Common myeloid progenitor, CD34-positive (primary cell): ENCODE results near the gene ARHGEF28.
A peak's percentile ranks its signal among the peaks of the same experiment; 100 is the strongest.

Experiments used
- CTCF ChIA-PET: fragments of 350-600 bp; sonication (Branson Sonifier 250); formaldehyde crosslinking; loops from one replicate; lab custom pipeline; 2021; ENCODE audit warnings: antibody characterized with exemption; lab: Charles Lee
- POLR2A ChIA-PET: fragments of 350-600 bp; sonication (Branson Sonifier 250); formaldehyde crosslinking; loops from one replicate; lab custom pipeline; 2021; ENCODE audit warnings: antibody characterized with exemption; lab: Charles Lee
- DNase-seq, 3 donors: peaks; one replicate each; pipeline versions ENCODE4 v3.0.0 to v3.0.0-alpha.2; 2013
- H3K27ac ChIP-seq, 2 experiments: 1 replicate in 1 of 2; 2 replicates in 1 of 2; pipeline ENCODE4 v1.7.0; 2013; ENCODE audit warnings: inconsistent platforms in 2 of 2, low read length in 2 of 2, mild to moderate bottlenecking in 2 of 2, low read depth in 1 of 2, moderate library complexity in 1 of 2; ENCODE audit not compliant: severe bottlenecking in 2 of 2, insufficient read depth in 1 of 2, poor library complexity in 1 of 2
- H3K27me3 ChIP-seq, 5 experiments: replicated peaks in 2 of 5; 1 replicate in 3 of 5; 2 replicates in 2 of 5; pipeline versions ENCODE4 v1.6.1 to v1.7.0; 2013; ENCODE audit warnings: low read length in 4 of 5, mild to moderate bottlenecking in 2 of 5, moderate library complexity in 2 of 5, inconsistent platforms in 1 of 5; ENCODE audit not compliant: insufficient read depth in 5 of 5, control insufficient read depth in 4 of 5
- H3K36me3 ChIP-seq, 4 experiments: 1 replicate in 2 of 4; 2 replicates in 2 of 4; pipeline versions ENCODE4 v1.6.1 to v1.7.0; 2013; ENCODE audit warnings: low read length in 3 of 4, control low read depth in 1 of 4, mild to moderate bottlenecking in 1 of 4; ENCODE audit not compliant: control insufficient read depth in 4 of 4, insufficient read depth in 4 of 4
- H3K4me1 ChIP-seq, 4 experiments: 1 replicate in 3 of 4; 2 replicates in 1 of 4; pipeline versions ENCODE4 v1.6.1 to v1.7.1; 2013; ENCODE audit warnings: low read length in 3 of 4, mild to moderate bottlenecking in 3 of 4, control low read depth in 1 of 4, inconsistent platforms in 1 of 4, moderate library complexity in 1 of 4; ENCODE audit not compliant: control insufficient read depth in 4 of 4, insufficient read depth in 4 of 4; ENCODE audit errors: control extremely low read depth in 1 of 4
- H3K4me3 ChIP-seq, 7 experiments: 1 replicate in 4 of 7; 2 replicates in 3 of 7; pipeline versions ENCODE4 v1.5.1 to v1.7.0; 2013; ENCODE audit warnings: mild to moderate bottlenecking in 7 of 7, low read length in 6 of 7, moderate library complexity in 6 of 7, inconsistent platforms in 2 of 7, low read depth in 2 of 7, control low read depth in 1 of 7; ENCODE audit not compliant: insufficient read depth in 4 of 7, control insufficient read depth in 1 of 7; ENCODE audit errors: extremely low read depth in 1 of 7
- H3K9me3 ChIP-seq, 5 experiments: 1 replicate in 4 of 5; 2 replicates in 1 of 5; pipeline versions ENCODE4 v1.6.1 to v1.7.1; 2013; ENCODE audit warnings: low read length in 4 of 5, mild to moderate bottlenecking in 2 of 5, inconsistent platforms in 1 of 5, low read depth in 1 of 5, moderate library complexity in 1 of 5; ENCODE audit not compliant: control insufficient read depth in 4 of 5, insufficient read depth in 2 of 5; ENCODE audit errors: control extremely low read depth in 1 of 5
- WGBS: methylation state at CpG from one replicate; pipeline ENCODE4 v1.1.5; 2013; ENCODE audit not compliant: insufficient coverage; 5-methylcytosine and 5-hydroxymethylcytosine counted together

Gene ARHGEF28

GRCh38 chr5:73623060-73623459, 2.9 kb upstream of the ARHGEF28 start:
- H3K27me3 ChIP-seq, result peaks cover 0 to 14% (median 7%) of the 10 kb centered on the region in 5 experiments
- no peaks in the 10 kb centered on the region for H3K36me3 ChIP-seq
- H3K4me3 ChIP-seq, result no peak overlapping the region
- CTCF ChIA-PET, result no interaction called here
- no peaks in the 10 kb centered on the region for H3K9me3 ChIP-seq
- WGBS, result no CpG with 5 or more reads among the region's 2 CpGs
- H3K27ac ChIP-seq, result no peak overlapping the region
- DNase-seq, result no peak
- POLR2A ChIA-PET, result no interaction called here
- peaks cover 3 to 17% (median 13%) of the 10 kb centered on the region in 4 experiments for H3K4me1 ChIP-seq

DNA sequence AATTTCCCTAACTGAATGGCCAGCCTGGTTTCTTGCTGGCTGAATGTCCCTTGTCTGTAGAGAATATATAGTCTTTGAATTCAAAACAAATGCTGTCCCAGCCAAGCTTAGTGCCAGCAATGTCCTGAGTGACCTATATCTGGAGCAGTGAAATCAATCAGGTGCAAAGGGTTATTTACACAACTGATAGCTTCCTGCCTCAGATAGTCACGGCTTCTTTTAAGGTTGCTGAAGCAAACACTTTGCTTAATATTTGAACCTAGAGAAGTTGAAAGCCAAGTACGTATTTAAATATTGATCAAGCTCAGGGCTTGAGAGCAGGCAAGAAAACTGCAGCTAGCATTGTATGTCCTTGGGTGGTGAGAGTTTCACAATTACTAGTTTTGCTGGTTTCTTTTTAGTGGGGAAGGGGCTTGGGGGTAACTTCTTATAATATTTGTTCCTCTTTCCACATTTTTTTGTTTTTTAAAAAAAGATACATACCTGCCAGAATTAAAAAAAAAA, 2.0 kb upstream of the ARHGEF28 start:
- ChIA-PET POLR2A (no interaction called here), CTCF (interaction anchor here (0.8 to 1.5 kb wide), 2 partner anchors 9 to 69 kb away, joined by 4 read pairs; no protein-coding TSS in a partner anchor)
- Histone ChIP-seq H3K9me3 (no peaks in the 10 kb centered on the region), H3K4me1 (peaks cover 3 to 17% (median 13%) of the 10 kb centered on the region in 4 experiments), H3K4me3 (no peak overlapping the region), H3K36me3 (no peaks in the 10 kb centered on the region), H3K27me3 (peaks cover 0 to 19% (median 10%) of the 10 kb centered on the region in 5 experiments), H3K27ac (no peak overlapping the region)
- 100% methylated on average over 1 of the region's 2 CpGs for WGBS
- DNase-seq, result no peak

- WGBS, result 100% methylated on average over 3 of the region's 6 CpGs
- CTCF ChIA-PET, result interaction anchor here (0.9 to 1.5 kb wide), 4 partner anchors 8 to 168 kb away, joined by 3 to 5 read pairs (median 4); no protein-coding TSS in a partner anchor
- POLR2A ChIA-PET, result no interaction called here
These were observed 1.1 kb upstream of the ARHGEF28 start for GRCh38 chr5:73624888-73625287.

GRCh38 chr5:73625372-73625943, 538 bp upstream of the ARHGEF28 start:
- peak; percentile 22 to 55 (median 47) for DNase-seq
- POLR2A ChIA-PET, result interaction anchor here (1.2 kb wide), 1 partner anchor 34 kb away, joined by 4 read pairs; no protein-coding TSS in a partner anchor
- no peaks in the 10 kb centered on the region for H3K36me3 ChIP-seq
- H3K27me3 ChIP-seq, result peaks cover 0 to 23% (median 12%) of the 10 kb centered on the region in 5 experiments
- no peaks in the 10 kb centered on the region for H3K9me3 ChIP-seq
- WGBS, result 0% methylated on average over 30 of the region's 33 CpGs
- peaks cover 3 to 17% (median 13%) of the 10 kb centered on the region in 4 experiments for H3K4me1 ChIP-seq
- CTCF ChIA-PET, result interaction anchor here (0.8 to 1.5 kb wide), 7 partner anchors 13 to 168 kb away, joined by 3 to 5 read pairs (median 3); no protein-coding TSS in a partner anchor
- H3K4me3 ChIP-seq, result peak overlapping the region; percentile 27 to 82 (median 67)
- no peak overlapping the region for H3K27ac ChIP-seq

More at GRCh38 chr5:73624888-73625287, 1.1 kb upstream of the ARHGEF28 start:
- peak overlapping the region in 2 of 7 experiments; percentile 73 to 82 for H3K4me3 ChIP-seq
- no peaks in the 10 kb centered on the region for H3K36me3 ChIP-seq
- no peaks in the 10 kb centered on the region for H3K9me3 ChIP-seq
- H3K27ac ChIP-seq, result no peak overlapping the region
- H3K4me1 ChIP-seq, result peaks cover 3 to 17% (median 13%) of the 10 kb centered on the region in 4 experiments
- H3K27me3 ChIP-seq, result peaks cover 0 to 22% (median 12%) of the 10 kb centered on the region in 5 experiments
- no peak for DNase-seq

GRCh38 chr5:73626814-73627313, 868 bp downstream of the ARHGEF28 start:
- peaks cover 0 to 28% (median 15%) of the 10 kb centered on the region in 5 experiments for H3K27me3 ChIP-seq
- no peak overlapping the region for H3K27ac ChIP-seq
- WGBS, result 87% methylated on average over 13 of the region's 14 CpGs
- POLR2A ChIA-PET, result no interaction called here
- DNase-seq, result no peak
- peak overlapping the region in 6 of 7 experiments; percentile 57 to 82 (median 69) for H3K4me3 ChIP-seq
- H3K36me3 ChIP-seq, result no peaks in the 10 kb centered on the region
- CTCF ChIA-PET, result interaction anchor here (1.1 to 1.3 kb wide), 2 partner anchors 12 to 36 kb away, joined by 3 to 5 read pairs; no protein-coding TSS in a partner anchor
- H3K4me1 ChIP-seq, result peaks cover 3 to 17% (median 13%) of the 10 kb centered on the region in 4 experiments
- no peaks in the 10 kb centered on the region for H3K9me3 ChIP-seq

DNA sequence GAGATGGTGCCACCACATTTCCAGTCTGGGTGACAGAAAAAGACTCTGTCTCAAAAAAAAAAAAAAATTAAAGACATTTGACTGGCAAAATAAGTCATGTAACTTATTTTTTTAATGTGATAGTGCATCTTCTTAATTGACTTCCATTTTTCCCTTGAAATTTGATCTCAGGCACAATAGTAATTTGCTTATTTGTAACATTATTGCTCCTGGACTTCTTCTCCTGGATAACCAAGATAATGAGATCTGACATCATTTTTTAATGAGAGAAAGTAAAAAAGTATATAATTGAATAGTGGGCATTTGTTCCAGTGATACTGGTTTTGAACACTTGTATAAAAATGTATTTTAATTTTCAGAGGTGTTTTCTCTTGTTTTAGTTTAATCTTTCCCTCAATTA, 3.5 kb downstream of the ARHGEF28 start:
- peaks cover 0 to 1% (median 0%) of the 10 kb centered on the region in 5 experiments for H3K9me3 ChIP-seq
- H3K4me1 ChIP-seq, result peaks cover 3 to 17% (median 13%) of the 10 kb centered on the region in 4 experiments
- no peak overlapping the region for H3K27ac ChIP-seq
- no peaks in the 10 kb centered on the region for H3K36me3 ChIP-seq
- DNase-seq, result no peak
- peaks cover 0 to 30% (median 15%) of the 10 kb centered on the region in 5 experiments for H3K27me3 ChIP-seq
- ChIA-PET POLR2A (no interaction called here), CTCF (interaction anchor here (1.3 kb wide), 1 partner anchor 32 kb away, joined by 3 read pairs; no protein-coding TSS in a partner anchor)
- H3K4me3 ChIP-seq, result no peak overlapping the region

GRCh38 chr5:73630765-73631164, 4.8 kb downstream of the ARHGEF28 start:
- ChIA-PET POLR2A (no interaction called here), CTCF (interaction anchor here (1.3 kb wide), 1 partner anchor 33 kb away, joined by 3 read pairs; no protein-coding TSS in a partner anchor)
- H3K36me3 ChIP-seq, result no peaks in the 10 kb centered on the region
- peaks cover 0 to 1% (median 0%) of the 10 kb centered on the region in 5 experiments for H3K9me3 ChIP-seq
- H3K27ac ChIP-seq, result no peak overlapping the region
- no peak overlapping the region for H3K4me3 ChIP-seq
- peaks cover 0 to 30% (median 15%) of the 10 kb centered on the region in 5 experiments for H3K27me3 ChIP-seq
- no peak for DNase-seq
- peaks cover 3 to 9% (median 8%) of the 10 kb centered on the region in 4 experiments for H3K4me1 ChIP-seq
